ENCODE measurements around the gene SP140.
"Not testable (repeated sequence)": the region's sequence is repeated elsewhere in the genome, so short reads cannot be mapped to it uniquely, and the experiment has no call there.

Gene SP140

GRCh38 chr2:230258483-230258882, 32.9 kb downstream of the SP140 start:
- Histone ChIP-seq H3K9ac (ENCODE audit: low read length) (no peak overlapping the region), H3K27me3 (replicated peaks; ENCODE audit: insufficient read depth, low read length) (no peaks in the 10 kb centered on the region), H3K36me3 (replicated peaks; ENCODE audit: insufficient read depth, low read length) (no peaks in the 10 kb centered on the region), H3K9me2 (replicated peaks; ENCODE audit: insufficient read depth, low read length) (no peaks in the 10 kb centered on the region), H3F3A (ENCODE audit: insufficient read depth, low read length) (no peaks in the 10 kb centered on the region), H3K4me1 (ENCODE audit: low read length) (no peaks in the 10 kb centered on the region), H2AFZ (ENCODE audit: low read length) (no peak overlapping the region), H3K79me2 (ENCODE audit: low read length) (no peaks in the 10 kb centered on the region), H4K20me1 (ENCODE audit: insufficient read depth, low read length) (no peaks in the 10 kb centered on the region), H3K4me3 (ENCODE audit: low read length) (no peak overlapping the region), H3K4me2 (ENCODE audit: low read depth, low read length) (no peak overlapping the region), H3K27ac (ENCODE audit: low read length) (no peak overlapping the region), H3K9me3 (replicated peaks; ENCODE audit: insufficient read depth, low read length) (no peaks in the 10 kb centered on the region)
- TF ChIP-seq CTCF (IDR thresholded peaks at IDR 0.05; ENCODE audit: low read length) (no peak), EZH2 (optimal IDR thresholded peaks at IDR 0.05; ENCODE audit: low read depth, low read length) (no peak), EZH2phosphoT487 (IDR thresholded peaks at IDR 0.05; ENCODE audit: low read length) (no peak)
- no peak for DNase-seq

- Histone ChIP-seq H4K20me1 (ENCODE audit: insufficient read depth, low read length) (no peaks in the 10 kb centered on the region), H3K4me2 (ENCODE audit: low read depth, low read length) (no peak overlapping the region), H3K27me3 (replicated peaks; ENCODE audit: insufficient read depth, low read length) (no peaks in the 10 kb centered on the region), H3K9me3 (replicated peaks; ENCODE audit: insufficient read depth, low read length) (no peaks in the 10 kb centered on the region), H3K36me3 (replicated peaks; ENCODE audit: insufficient read depth, low read length) (no peaks in the 10 kb centered on the region), H2AFZ (ENCODE audit: low read length) (no peak overlapping the region), H3K79me2 (ENCODE audit: low read length) (no peaks in the 10 kb centered on the region), H3K4me3 (ENCODE audit: low read length) (no peak overlapping the region), H3F3A (ENCODE audit: insufficient read depth, low read length) (no peaks in the 10 kb centered on the region), H3K9me2 (replicated peaks; ENCODE audit: insufficient read depth, low read length) (no peaks in the 10 kb centered on the region), H3K27ac (ENCODE audit: low read length) (no peak overlapping the region), H3K9ac (ENCODE audit: low read length) (no peak overlapping the region), H3K4me1 (ENCODE audit: low read length) (no peaks in the 10 kb centered on the region)
- TF ChIP-seq CTCF (IDR thresholded peaks at IDR 0.05; ENCODE audit: low read length) (no peak), EZH2phosphoT487 (IDR thresholded peaks at IDR 0.05; ENCODE audit: low read length) (no peak), EZH2 (optimal IDR thresholded peaks at IDR 0.05; ENCODE audit: low read depth, low read length) (no peak)
- no peak for DNase-seq
Observed at GRCh38 chr2:230262246-230262645, 36.7 kb downstream of the SP140 start.

- H3K27me3 ChIP-seq (replicated peaks; ENCODE audit: insufficient read depth, low read length); H3K27ac ChIP-seq (ENCODE audit: low read length); H3F3A ChIP-seq (ENCODE audit: insufficient read depth, low read length); H4K20me1 ChIP-seq (ENCODE audit: insufficient read depth, low read length); H3K9me2 ChIP-seq (replicated peaks; ENCODE audit: insufficient read depth, low read length); H3K4me3 ChIP-seq (ENCODE audit: low read length); H3K4me2 ChIP-seq (ENCODE audit: low read depth, low read length); H3K9ac ChIP-seq (ENCODE audit: low read length); H3K36me3 ChIP-seq (replicated peaks; ENCODE audit: insufficient read depth, low read length); H3K79me2 ChIP-seq (ENCODE audit: low read length); H3K4me1 ChIP-seq (ENCODE audit: low read length); H2AFZ ChIP-seq (ENCODE audit: low read length); H3K9me3 ChIP-seq (replicated peaks; ENCODE audit: insufficient read depth, low read length); DNase-seq: not testable (repeated sequence)
Observed at GRCh38 chr2:230264945-230265344, 39.4 kb downstream of the SP140 start.

GRCh38 chr2:230266638-230267037, 41.1 kb downstream of the SP140 start:
- TF ChIP-seq CTCF (IDR thresholded peaks at IDR 0.05; ENCODE audit: low read length) (no peak), EZH2 (optimal IDR thresholded peaks at IDR 0.05; ENCODE audit: low read depth, low read length) (no peak), EZH2phosphoT487 (IDR thresholded peaks at IDR 0.05; ENCODE audit: low read length) (no peak)
- Histone ChIP-seq H3K4me3 (ENCODE audit: low read length) (no peak overlapping the region), H4K20me1 (ENCODE audit: insufficient read depth, low read length) (no peaks in the 10 kb centered on the region), H3K27ac (ENCODE audit: low read length) (no peak overlapping the region), H3K36me3 (replicated peaks; ENCODE audit: insufficient read depth, low read length) (no peaks in the 10 kb centered on the region), H3K4me2 (ENCODE audit: low read depth, low read length) (no peak overlapping the region), H3K9me3 (replicated peaks; ENCODE audit: insufficient read depth, low read length) (no peaks in the 10 kb centered on the region), H3K4me1 (ENCODE audit: low read length) (no peaks in the 10 kb centered on the region), H3F3A (ENCODE audit: insufficient read depth, low read length) (no peaks in the 10 kb centered on the region), H2AFZ (ENCODE audit: low read length) (no peak overlapping the region), H3K79me2 (ENCODE audit: low read length) (no peaks in the 10 kb centered on the region), H3K9me2 (replicated peaks; ENCODE audit: insufficient read depth, low read length) (no peaks in the 10 kb centered on the region), H3K27me3 (replicated peaks; ENCODE audit: insufficient read depth, low read length) (no peaks in the 10 kb centered on the region), H3K9ac (ENCODE audit: low read length) (no peak overlapping the region)
- no peak for DNase-seq
